K562 (cell line): ENCODE measurements around the gene CFAP206.

ENCODE experiments used
- CCAR2 ChIP-seq: fragments of 200-400 bp; formaldehyde crosslinking; IDR thresholded peaks from 2 replicates; pipeline ENCODE4 v1.6.1; 2017; ENCODE audit warnings: mild to moderate bottlenecking, low read depth, low read length
- KHSRP ChIP-seq: fragments of 450-650 bp; IDR thresholded peaks from 2 replicates; pipeline ENCODE4 v1.6.1; 2017
- MNT ChIP-seq, 2 experiments: fragments of 450-650 bp; conservative IDR thresholded peaks; 2 replicates each; pipeline ENCODE4 v1.6.1; 2017; ENCODE audit warnings: mild to moderate bottlenecking in 2 of 2, moderate library complexity in 2 of 2
- MYC ChIP-seq, 2 experiments: fragments of 250-450 bp in 1 of 2; sonication (Bioruptor Pico) in 1 of 2; IDR thresholded peaks; 2 replicates each; pipeline versions ENCODE4 v1.5.1 to v1.6.1; 2012 to 2021; ENCODE audit warnings: low read depth in 2 of 2, borderline replicate concordance in 1 of 2, improper control_type of control experiment in 1 of 2, low read length in 1 of 2, mild to moderate bottlenecking in 1 of 2, moderate library complexity in 1 of 2
- PKNOX1 ChIP-seq: fragments of 450-650 bp; IDR thresholded peaks from 2 replicates; pipeline ENCODE4 v1.6.1; 2016
- POLR2A ChIP-seq: fragments of 450-650 bp; conservative IDR thresholded peaks from 2 replicates; pipeline ENCODE4 v1.6.1; 2016
- TRIM24 ChIP-seq, 2 experiments: fragments of 450-650 bp; IDR thresholded peaks; 2 replicates each; pipeline ENCODE4 v1.6.1; 2016
- YBX1 ChIP-seq: fragments of 450-650 bp; IDR thresholded peaks from 2 replicates; pipeline ENCODE4 v1.7.1; 2016; ENCODE audit warnings: mild to moderate bottlenecking

GRCh38 chr6:87401832-87402231 lies 5.9 kb upstream of the CFAP206 start:
- no peak for TF ChIP-seq PKNOX1
- TF ChIP-seq MNT (conservative IDR thresholded peaks at IDR 0.05): no peak
- no peak for TF ChIP-seq CCAR2
- no peak for TF ChIP-seq KHSRP
- TF ChIP-seq MYC (IDR thresholded peaks at IDR 0.05; ENCODE audit: low read depth, low read length): no peak
- no peak for TF ChIP-seq MYC (CRISPR knock-in tag; IDR thresholded peaks at IDR 0.05; ENCODE audit: borderline replicate concordance, low read depth)
- TF ChIP-seq YBX1: no peak
- TF ChIP-seq POLR2A: no peak
- TF ChIP-seq TRIM24 (IDR thresholded peaks at IDR 0.05): no peak
